ENCODE data around the gene C22orf31.

The C22orf31 gene

DNA sequence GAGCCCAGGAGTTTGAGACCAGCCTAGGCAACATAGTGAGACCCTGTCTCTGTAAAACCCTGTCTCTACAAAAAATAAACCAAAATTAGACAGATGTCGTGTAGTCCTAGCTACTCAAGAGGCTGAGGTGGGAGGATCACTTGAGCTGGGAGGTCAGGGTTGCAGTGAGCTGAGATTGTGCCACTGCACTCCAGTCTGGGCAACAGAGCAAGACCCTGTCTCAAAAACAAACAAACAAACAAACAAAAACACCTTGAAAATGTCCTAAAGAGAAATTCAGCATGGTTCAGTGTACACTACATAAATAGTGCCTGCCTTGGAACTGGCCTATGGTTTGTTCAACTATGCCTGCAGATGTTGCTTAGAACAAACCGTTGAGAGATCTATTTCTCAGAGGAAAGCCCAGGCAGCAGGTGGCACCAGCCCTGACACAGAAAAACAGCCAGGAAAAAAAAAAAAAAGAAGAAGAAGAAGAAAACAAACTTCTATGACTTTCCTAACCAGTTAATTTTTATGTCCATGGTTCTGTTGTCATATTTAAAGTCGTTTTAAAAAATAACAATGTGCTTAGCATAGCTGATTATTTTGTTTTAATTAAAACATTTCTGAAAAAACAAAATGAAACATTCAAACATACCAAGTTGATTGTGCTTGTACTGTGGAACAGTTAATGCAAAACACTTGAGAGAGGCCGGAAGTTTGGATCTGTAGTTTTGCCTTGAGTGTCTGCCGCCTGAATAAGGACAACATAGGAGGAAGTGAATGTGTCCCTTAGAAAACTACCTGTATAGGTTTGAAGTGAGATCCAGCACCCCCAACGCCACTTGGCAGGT is 16.6 kb upstream of the C22orf31 start:
- H3K4me3 Mint-ChIP-seq, result no peak overlapping the region
- H3K27me3 Mint-ChIP-seq, result peaks cover 77% of the 10 kb centered on the region
- peaks cover 1% of the 10 kb centered on the region for H3K36me3 Mint-ChIP-seq (ENCODE audit: insufficient read depth)
- peaks cover 23% of the 10 kb centered on the region for H3K4me1 Mint-ChIP-seq
- DNase-seq (ENCODE audit: low spot score in 2 of 2) (no peak), ATAC-seq (replicated peaks; ENCODE audit: extremely low read depth, poor library complexity, severe bottlenecking) (no peak)
- no peaks in the 10 kb centered on the region for H3K9me3 Mint-ChIP-seq
- H3K27ac Mint-ChIP-seq (ENCODE audit: low read depth), result no peak overlapping the region

- Mint-ChIP-seq H3K4me3 (peak overlapping the region; percentile 61), H3K27me3 (peaks cover 87% of the 10 kb centered on the region), H3K4me1 (peaks cover 26% of the 10 kb centered on the region), H3K27ac (ENCODE audit: low read depth) (no peak overlapping the region), H3K9me3 (no peaks in the 10 kb centered on the region), H3K36me3 (ENCODE audit: insufficient read depth) (peaks cover 1% of the 10 kb centered on the region)
- ATAC-seq (replicated peaks; ENCODE audit: extremely low read depth, poor library complexity, severe bottlenecking) (no peak), DNase-seq (ENCODE audit: low spot score in 2 of 2) (no peak)
These were observed 12.7 kb upstream of the C22orf31 start for GRCh38 chr22:29074276-29074772.

GRCh38 chr22:29073618-29074275 is 12.1 kb upstream of the C22orf31 start:
- Mint-ChIP-seq H3K4me1 (peaks cover 20% of the 10 kb centered on the region), H3K9me3 (no peaks in the 10 kb centered on the region), H3K36me3 (ENCODE audit: insufficient read depth) (peaks cover 1% of the 10 kb centered on the region), H3K27me3 (peaks cover 85% of the 10 kb centered on the region), H3K27ac (ENCODE audit: low read depth) (no peak overlapping the region), H3K4me3 (peak overlapping the region; percentile 61)
- DNase-seq (ENCODE audit: low spot score in 2 of 2) (no peak), ATAC-seq (replicated peaks; ENCODE audit: extremely low read depth, poor library complexity, severe bottlenecking) (no peak)

DNA sequence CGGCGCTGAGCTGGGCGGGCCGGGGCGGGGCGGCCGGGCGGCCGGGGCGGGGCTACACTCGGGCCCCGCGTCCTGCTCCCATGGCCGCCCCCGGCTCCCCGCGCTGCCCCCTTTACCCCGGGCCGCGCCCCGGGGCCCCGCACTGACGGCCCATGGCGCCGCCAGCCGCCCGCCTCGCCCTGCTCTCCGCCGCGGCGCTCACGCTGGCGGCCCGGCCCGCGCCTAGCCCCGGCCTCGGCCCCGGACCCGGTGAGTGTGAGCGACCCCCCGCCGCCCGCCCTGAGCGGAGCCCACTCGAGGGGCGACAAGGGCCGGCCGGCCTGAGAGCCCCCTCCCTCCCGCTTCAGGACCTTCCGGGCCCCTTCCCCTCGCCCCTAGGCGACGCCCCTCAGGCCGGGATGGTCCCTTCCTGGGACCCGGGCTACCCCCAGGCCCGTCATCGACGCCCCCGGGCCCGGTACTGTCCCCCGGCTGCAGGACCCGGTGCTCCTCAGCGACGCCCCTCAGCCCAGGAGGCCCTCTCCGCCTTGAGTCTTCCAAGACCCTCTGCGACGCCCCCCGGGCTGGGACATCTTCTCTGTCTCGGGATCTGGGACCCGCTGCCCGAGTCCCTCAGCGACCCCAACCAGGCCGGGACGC is 11.5 kb upstream of the C22orf31 start, which contains the start of gene KREMEN1:
Gene KREMEN1 (plus strand): TSS at position 57 of the 639 bp plus-strand sequence. CDS start 96 bp downstream, at position 153.
- no peaks in the 10 kb centered on the region for H3K9me3 Mint-ChIP-seq
- no peak for DNase-seq (ENCODE audit: low spot score in 2 of 2)
- no peak within 1 kb of the TSS for H3K27ac Mint-ChIP-seq (ENCODE audit: low read depth)
- peaks cover 19% of the 10 kb centered on the region for H3K4me1 Mint-ChIP-seq
- H3K4me3 Mint-ChIP-seq, result peak within 1 kb of the TSS; percentile 67
- peak; percentile 8 for ATAC-seq (replicated peaks; ENCODE audit: extremely low read depth, poor library complexity, severe bottlenecking)
- H3K27me3 Mint-ChIP-seq, result peaks cover 79% of the 10 kb centered on the region
- peaks cover 1% of the 10 kb centered on the region for H3K36me3 Mint-ChIP-seq (ENCODE audit: insufficient read depth)

GRCh38 chr22:29072193-29072978 is 10.8 kb upstream of the C22orf31 start:
- H3K4me3 Mint-ChIP-seq, result peak overlapping the region; percentile 67
- H3K36me3 Mint-ChIP-seq (ENCODE audit: insufficient read depth), result peaks cover 1% of the 10 kb centered on the region
- DNase-seq (ENCODE audit: low spot score in 2 of 2) (peak; percentile 53 to 63), ATAC-seq (replicated peaks; ENCODE audit: extremely low read depth, poor library complexity, severe bottlenecking) (peak; percentile 90)
- no peaks in the 10 kb centered on the region for H3K9me3 Mint-ChIP-seq
- H3K27me3 Mint-ChIP-seq, result peaks cover 72% of the 10 kb centered on the region
- no peak overlapping the region for H3K27ac Mint-ChIP-seq (ENCODE audit: low read depth)
- H3K4me1 Mint-ChIP-seq, result peaks cover 19% of the 10 kb centered on the region

DNA sequence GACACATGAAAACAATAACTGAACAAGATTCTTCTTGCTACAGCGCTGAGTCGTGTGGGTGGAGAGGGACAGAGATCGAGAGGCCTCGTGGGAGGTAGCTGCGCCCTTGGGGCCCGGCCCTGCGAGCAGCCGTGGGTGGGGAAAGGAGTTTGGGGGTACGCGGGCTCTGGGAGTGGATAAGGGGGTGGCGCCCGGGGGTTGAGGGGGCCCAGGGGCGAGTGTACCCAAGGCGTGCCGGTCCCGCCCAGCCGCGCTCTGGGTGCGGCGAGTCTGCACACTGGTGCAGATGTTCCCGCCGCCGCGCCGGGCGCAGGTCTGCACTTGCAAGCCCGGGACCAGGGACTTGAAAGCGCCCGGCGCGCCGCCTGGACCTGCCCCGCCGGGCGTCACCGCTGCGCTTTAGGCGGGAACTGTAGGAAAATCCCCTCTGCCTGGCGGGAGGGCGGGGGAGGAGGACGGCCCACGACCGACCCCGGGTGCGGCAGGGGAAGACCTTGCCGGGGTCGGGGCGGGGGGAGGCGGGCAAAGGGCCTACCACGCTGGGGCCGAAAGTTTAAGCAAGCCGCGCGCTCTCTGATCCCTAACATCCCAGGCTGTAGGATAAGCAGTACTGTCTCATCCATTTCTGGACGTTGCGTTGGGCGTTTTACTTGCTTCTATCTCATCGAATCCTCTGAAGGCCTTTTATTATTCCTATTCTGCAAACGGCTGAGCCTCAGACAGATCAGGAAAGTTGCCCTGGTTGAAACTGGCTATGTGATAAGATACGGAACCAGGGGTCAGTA is 9.8 kb upstream of the C22orf31 start:
- ATAC-seq (replicated peaks; ENCODE audit: extremely low read depth, poor library complexity, severe bottlenecking) (no peak), DNase-seq (ENCODE audit: low spot score in 2 of 2) (no peak)
- H3K4me3 Mint-ChIP-seq, result peak overlapping the region; percentile 67
- H3K4me1 Mint-ChIP-seq, result peaks cover 19% of the 10 kb centered on the region
- H3K27me3 Mint-ChIP-seq, result peaks cover 63% of the 10 kb centered on the region
- H3K36me3 Mint-ChIP-seq (ENCODE audit: insufficient read depth), result peaks cover 1% of the 10 kb centered on the region
- no peaks in the 10 kb centered on the region for H3K9me3 Mint-ChIP-seq
- H3K27ac Mint-ChIP-seq (ENCODE audit: low read depth), result no peak overlapping the region

- H3K27me3 Mint-ChIP-seq, result peaks cover 54% of the 10 kb centered on the region
- DNase-seq (ENCODE audit: low spot score in 2 of 2), result no peak
- H3K27ac Mint-ChIP-seq (ENCODE audit: low read depth), result no peak overlapping the region
- H3K9me3 Mint-ChIP-seq, result no peaks in the 10 kb centered on the region
- H3K4me1 Mint-ChIP-seq, result peaks cover 19% of the 10 kb centered on the region
- peaks cover 1% of the 10 kb centered on the region for H3K36me3 Mint-ChIP-seq (ENCODE audit: insufficient read depth)
- peak overlapping the region; percentile 64 for H3K4me3 Mint-ChIP-seq
- no peak for ATAC-seq (replicated peaks; ENCODE audit: extremely low read depth, poor library complexity, severe bottlenecking)
These were observed 8.9 kb upstream of the C22orf31 start for GRCh38 chr22:29070490-29070889.

DNA sequence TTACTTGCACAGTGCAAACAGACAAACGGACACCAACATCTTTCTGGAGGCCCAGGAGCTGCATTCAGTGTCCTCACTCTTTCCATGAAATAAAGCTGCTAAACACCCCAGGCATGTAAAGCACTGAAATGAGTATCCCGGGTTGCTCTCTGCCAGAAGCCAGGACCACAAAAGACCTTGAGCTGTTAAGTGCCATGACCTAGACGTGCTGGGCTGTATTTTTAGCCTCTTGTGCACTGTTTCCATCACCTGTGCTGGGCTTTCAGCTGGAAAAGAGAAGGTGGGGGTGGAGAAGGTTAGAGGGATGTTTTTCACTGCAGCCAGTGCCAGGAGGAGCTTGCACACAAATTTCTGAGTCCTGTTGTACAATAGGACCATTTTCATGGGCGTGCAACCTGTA is 7.8 kb upstream of the C22orf31 start:
- Mint-ChIP-seq H3K9me3 (no peaks in the 10 kb centered on the region), H3K36me3 (ENCODE audit: insufficient read depth) (peaks cover 1% of the 10 kb centered on the region), H3K4me3 (no peak overlapping the region), H3K4me1 (peaks cover 19% of the 10 kb centered on the region), H3K27ac (ENCODE audit: low read depth) (no peak overlapping the region), H3K27me3 (peaks cover 43% of the 10 kb centered on the region)
- ATAC-seq (replicated peaks; ENCODE audit: extremely low read depth, poor library complexity, severe bottlenecking) (no peak), DNase-seq (ENCODE audit: low spot score in 2 of 2) (no peak)

GRCh38 chr22:29065468-29066190 is 4.0 kb upstream of the C22orf31 start:
- H3K36me3 Mint-ChIP-seq (ENCODE audit: insufficient read depth), result no peaks in the 10 kb centered on the region

DNA sequence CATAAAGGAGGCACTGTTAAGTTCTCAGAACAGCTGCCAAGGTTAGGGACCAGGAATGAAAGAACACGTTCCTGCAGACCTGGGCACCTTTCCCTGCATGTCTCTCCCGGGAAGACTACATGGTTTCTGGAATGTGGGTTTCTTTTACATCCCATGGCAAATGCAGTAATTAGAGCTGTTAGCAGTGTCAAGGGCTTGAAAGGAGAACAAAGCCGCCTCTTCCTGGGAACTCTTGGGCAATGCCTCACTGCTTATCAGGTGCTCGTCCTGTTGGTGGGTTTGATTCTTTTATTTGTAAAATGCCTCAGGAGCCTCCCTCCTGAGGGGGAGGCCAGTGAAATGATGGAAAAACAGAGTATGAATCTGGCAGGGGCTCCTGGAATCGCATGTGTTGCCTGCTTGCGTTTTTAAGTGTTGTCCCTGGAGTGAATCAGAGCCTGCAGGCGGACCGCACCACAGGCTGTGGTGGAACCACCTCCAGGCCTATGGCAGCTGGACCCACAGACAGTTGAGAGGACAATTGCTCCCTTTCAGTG is 723 bp upstream of the C22orf31 start:
- Mint-ChIP-seq H3K4me3 (no peak overlapping the region), H3K36me3 (ENCODE audit: insufficient read depth) (peaks cover 1% of the 10 kb centered on the region), H3K27ac (ENCODE audit: low read depth) (no peak overlapping the region), H3K9me3 (no peaks in the 10 kb centered on the region), H3K4me1 (no peaks in the 10 kb centered on the region), H3K27me3 (peaks cover 37% of the 10 kb centered on the region)
- ATAC-seq (replicated peaks; ENCODE audit: extremely low read depth, poor library complexity, severe bottlenecking), result no peak
- DNase-seq (ENCODE audit: low spot score in 2 of 2), result no peak

More at GRCh38 chr22:29065468-29066190, 4.0 kb upstream of the C22orf31 start:
- H3K27ac Mint-ChIP-seq (ENCODE audit: low read depth), result no peak overlapping the region
- peaks cover under 1% of the 10 kb centered on the region for H3K4me1 Mint-ChIP-seq
- H3K27me3 Mint-ChIP-seq, result peaks cover 38% of the 10 kb centered on the region
- H3K4me3 Mint-ChIP-seq, result no peak overlapping the region
- ATAC-seq (replicated peaks; ENCODE audit: extremely low read depth, poor library complexity, severe bottlenecking) (no peak), DNase-seq (ENCODE audit: low spot score in 2 of 2) (no peak)
- no peaks in the 10 kb centered on the region for H3K9me3 Mint-ChIP-seq

GRCh38 chr22:29060931-29061330 is 700 bp downstream of the C22orf31 start:
- no peak overlapping the region for H3K27ac Mint-ChIP-seq (ENCODE audit: low read depth)
- H3K27me3 Mint-ChIP-seq, result peaks cover 37% of the 10 kb centered on the region
- no peak overlapping the region for H3K4me3 Mint-ChIP-seq
- no peak for DNase-seq (ENCODE audit: low spot score in 2 of 2)
- no peak for ATAC-seq (replicated peaks; ENCODE audit: extremely low read depth, poor library complexity, severe bottlenecking)
- H3K4me1 Mint-ChIP-seq, result no peaks in the 10 kb centered on the region
- H3K9me3 Mint-ChIP-seq, result no peaks in the 10 kb centered on the region
- H3K36me3 Mint-ChIP-seq (ENCODE audit: insufficient read depth), result peaks cover 1% of the 10 kb centered on the region

All from central memory CD8-positive, alpha-beta T cell (primary cell).